CD14-positive monocyte (primary cell): ENCODE results near the gene PCDHB13. TPM values are rescaled to one million over a fixed set of nuclear protein-coding genes. Genes with fewer than 3 reads are reported as not detected.
"Not testable (repeated sequence)": the region's sequence is repeated elsewhere in the genome, so short reads cannot be mapped to it uniquely, and the experiment has no call there.

ENCODE experiments used
- DNase-seq, 3 donors: peaks; one replicate each; pipeline ENCODE4 v3.0.0-alpha.2; 2011 to 2022
- H2AFZ ChIP-seq: 2 replicates; pipeline ENCODE4 v1.6.0; 2012; ENCODE audit warnings: mild to moderate bottlenecking, low read depth, low read length, inconsistent platforms; ENCODE audit not compliant: insufficient read depth, poor library complexity, severe bottlenecking
- H3K27ac ChIP-seq, 2 donors: 1 replicate in 1 of 2; 2 replicates in 1 of 2; pipeline ENCODE4 v1.5.1; 2012 to 2013; ENCODE audit warnings: low read length in 2 of 2, control low read depth in 1 of 2, inconsistent platforms in 1 of 2, low read depth in 1 of 2, mild to moderate bottlenecking in 1 of 2
- H3K27me3 ChIP-seq, 2 donors: one replicate each; pipeline versions ENCODE4 v1.6.0 to v1.6.1; 2011 to 2013; ENCODE audit warnings: low read length in 2 of 2; ENCODE audit not compliant: control insufficient read depth in 2 of 2, insufficient read depth in 2 of 2
- H3K36me3 ChIP-seq, 2 donors: replicated peaks in 1 of 2; 1 replicate in 1 of 2; 2 replicates in 1 of 2; pipeline versions ENCODE4 v1.5.1 to v1.6.1; 2012 to 2013; ENCODE audit warnings: low read length in 2 of 2, control low read depth in 1 of 2, inconsistent platforms in 1 of 2, mild to moderate bottlenecking in 1 of 2; ENCODE audit not compliant: insufficient read depth in 2 of 2, control insufficient read depth in 1 of 2
- H3K4me1 ChIP-seq, 2 donors: 1 replicate in 1 of 2; 2 replicates in 1 of 2; pipeline versions ENCODE4 v1.5.1 to v1.6.1; 2012 to 2013; ENCODE audit warnings: low read length in 2 of 2, control low read depth in 1 of 2, inconsistent platforms in 1 of 2, mild to moderate bottlenecking in 1 of 2, moderate library complexity in 1 of 2; ENCODE audit not compliant: insufficient read depth in 2 of 2, control insufficient read depth in 1 of 2
- H3K4me2 ChIP-seq: replicated peaks from 2 replicates; pipeline ENCODE3; 2012; ENCODE audit warnings: low read length, moderate library complexity, mild to moderate bottlenecking; ENCODE audit not compliant: poor library complexity, severe bottlenecking; ENCODE audit errors: extremely low read depth
- H3K4me3 ChIP-seq, 3 experiments: fragments of 200-600 bp in 1 of 3; sonication (generic) in 1 of 3; replicated peaks in 1 of 3; 1 replicate in 2 of 3; 2 replicates in 1 of 3; pipeline ENCODE4 v1.5.1; 2011 to 2013; ENCODE audit warnings: low read length in 3 of 3, mild to moderate bottlenecking in 3 of 3, control low read depth in 2 of 3, low read depth in 2 of 3, inconsistent platforms in 1 of 3, moderate library complexity in 1 of 3
- H3K79me2 ChIP-seq: 2 replicates; pipeline ENCODE4 v1.6.0; 2012; ENCODE audit warnings: mild to moderate bottlenecking, control low read depth, inconsistent platforms, low read length, moderate library complexity; ENCODE audit not compliant: insufficient read depth
- H3K9ac ChIP-seq: 2 replicates; pipeline ENCODE4 v1.6.0; 2017; ENCODE audit warnings: low read length, mild to moderate bottlenecking; ENCODE audit not compliant: insufficient read depth, poor library complexity, severe bottlenecking
- H3K9me3 ChIP-seq, 2 donors: replicated peaks in 1 of 2; 1 replicate in 1 of 2; 2 replicates in 1 of 2; pipeline versions ENCODE4 v1.5.1 to v1.6.1; 2012 to 2013; ENCODE audit warnings: low read length in 2 of 2, control low read depth in 1 of 2; ENCODE audit not compliant: control insufficient read depth in 1 of 2, insufficient read depth in 1 of 2
- H4K20me1 ChIP-seq: 2 replicates; pipeline ENCODE4 v1.6.0; 2012; ENCODE audit warnings: mild to moderate bottlenecking, low read length, control low read depth, moderate library complexity; ENCODE audit not compliant: insufficient read depth
- H3K27ac Mint-ChIP-seq, 7 donors: one replicate each; pipeline ENCODE4 v1.8.0; 2020; ENCODE audit warnings: mild to moderate bottlenecking in 7 of 7, mixed read lengths in 7 of 7, moderate library complexity in 6 of 7, inconsistent platforms in 2 of 7
- H3K27me3 Mint-ChIP-seq, 3 donors: one replicate each; pipeline ENCODE4 v1.8.0; 2021 to 2022; ENCODE audit warnings: low read depth in 3 of 3, mild to moderate bottlenecking in 3 of 3, mixed read lengths in 3 of 3, moderate library complexity in 3 of 3, inconsistent platforms in 1 of 3
- H3K36me3 Mint-ChIP-seq, 2 donors: one replicate each; pipeline ENCODE4 v1.8.0; 2020; ENCODE audit warnings: mixed read lengths in 2 of 2, inconsistent platforms in 1 of 2, mild to moderate bottlenecking in 1 of 2
- H3K4me1 Mint-ChIP-seq: one replicate; pipeline ENCODE4 v1.8.0; 2020; ENCODE audit warnings: mild to moderate bottlenecking, mixed read lengths
- H3K4me3 Mint-ChIP-seq, 2 donors: one replicate each; pipeline ENCODE4 v1.8.0; 2020; ENCODE audit warnings: mild to moderate bottlenecking in 2 of 2, mixed read lengths in 2 of 2, moderate library complexity in 1 of 2
- H3K9me3 Mint-ChIP-seq, 7 donors: one replicate each; pipeline ENCODE4 v1.8.0; 2020 to 2022; ENCODE audit warnings: mixed read lengths in 7 of 7, mild to moderate bottlenecking in 6 of 7, moderate library complexity in 6 of 7, inconsistent platforms in 2 of 7
- WGBS: methylation state at CpG from one replicate; pipeline ENCODE4 v1.1.5; 2013; ENCODE audit warnings: missing lambda C conversion rate; ENCODE audit not compliant: insufficient coverage; 5-methylcytosine and 5-hydroxymethylcytosine counted together
- intact Hi-C, 2 donors: fragments of 100-400 bp; cut with micrococcal nuclease; formaldehyde crosslinking; loops; one replicate each; pipeline versions ENCODE4 v1.15.0 to v1.15.1; 2023
- polyA plus RNA-seq, 3 donors: library from polyadenylated mRNA; depleted of rRNA in 1 of 3; unstranded in 2 of 3; stranded (reverse) in 1 of 3; fragments of 300-500 nt in 2 of 3; fragments of >200 nt in 1 of 3; fragmentation: Illumina TruSeq in 2 of 3; gene quantifications; 1 replicate in 2 of 3; 2 replicates in 1 of 3; pipeline ENCODE4 v1.2.3, GENCODE V29; 2012 to 2021
- TF ChIP-seq, protein P1 (sequence below): fragments of 200-600 bp; IDR thresholded peaks from one replicate; pipeline ENCODE4 v1.8.0; 2022; ENCODE audit warnings: antibody characterized with exemption, mild to moderate bottlenecking

PCDHB13 gene
- polyA plus RNA-seq, 3 donors = not detected

DNA sequence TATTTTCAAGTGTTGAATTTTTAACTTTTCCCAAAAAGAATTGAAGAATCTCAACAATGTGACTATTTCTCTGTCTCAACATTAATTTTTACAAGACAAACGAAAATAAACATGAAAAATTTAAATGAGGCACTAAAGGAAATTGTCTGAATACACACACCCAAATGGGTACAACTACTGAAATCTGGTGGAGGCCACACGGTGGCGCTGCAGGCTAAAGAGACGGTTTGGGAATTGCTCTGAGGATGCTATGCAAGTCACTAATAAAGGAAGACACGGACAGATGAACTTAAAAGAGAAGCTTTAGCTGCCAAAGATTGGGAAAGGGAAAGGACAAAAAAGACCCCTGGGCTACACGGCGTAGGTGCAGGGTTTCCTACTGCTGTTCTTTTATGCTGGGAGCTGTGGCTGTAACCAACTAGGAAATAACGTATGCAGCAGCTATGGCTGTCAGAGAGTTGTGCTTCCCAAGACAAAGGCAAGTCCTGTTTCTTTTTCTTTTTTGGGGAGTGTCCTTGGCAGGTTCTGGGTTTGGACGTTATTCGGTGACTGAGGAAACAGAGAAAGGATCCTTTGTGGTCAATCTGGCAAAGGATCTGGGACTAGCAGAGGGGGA, 21.5 kb upstream of the PCDHB13 start, which contains the start of gene PCDHB10:
TSS of gene PCDHB10 (plus strand) at position 244 of the 616 bp plus-strand sequence. CDS start at position 444, 200 bp downstream.
- TF ChIP-seq, protein P1, sequence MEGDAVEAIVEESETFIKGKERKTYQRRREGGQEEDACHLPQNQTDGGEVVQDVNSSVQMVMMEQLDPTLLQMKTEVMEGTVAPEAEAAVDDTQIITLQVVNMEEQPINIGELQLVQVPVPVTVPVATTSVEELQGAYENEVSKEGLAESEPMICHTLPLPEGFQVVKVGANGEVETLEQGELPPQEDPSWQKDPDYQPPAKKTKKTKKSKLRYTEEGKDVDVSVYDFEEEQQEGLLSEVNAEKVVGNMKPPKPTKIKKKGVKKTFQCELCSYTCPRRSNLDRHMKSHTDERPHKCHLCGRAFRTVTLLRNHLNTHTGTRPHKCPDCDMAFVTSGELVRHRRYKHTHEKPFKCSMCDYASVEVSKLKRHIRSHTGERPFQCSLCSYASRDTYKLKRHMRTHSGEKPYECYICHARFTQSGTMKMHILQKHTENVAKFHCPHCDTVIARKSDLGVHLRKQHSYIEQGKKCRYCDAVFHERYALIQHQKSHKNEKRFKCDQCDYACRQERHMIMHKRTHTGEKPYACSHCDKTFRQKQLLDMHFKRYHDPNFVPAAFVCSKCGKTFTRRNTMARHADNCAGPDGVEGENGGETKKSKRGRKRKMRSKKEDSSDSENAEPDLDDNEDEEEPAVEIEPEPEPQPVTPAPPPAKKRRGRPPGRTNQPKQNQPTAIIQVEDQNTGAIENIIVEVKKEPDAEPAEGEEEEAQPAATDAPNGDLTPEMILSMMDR = no peak
- Histone ChIP-seq H3K4me3 (no peak within 1 kb of the TSS), H3K79me2 (no peaks in the 10 kb centered on the region), H3K4me2 (no peak within 1 kb of the TSS), H3K27me3 (peaks cover 2 to 32% of the 10 kb centered on the region in 2 donors), H2AFZ (no peak within 1 kb of the TSS), H3K27ac (no peak within 1 kb of the TSS), H3K9me3 (peaks cover 32 to 48% of the 10 kb centered on the region in 2 donors), H3K36me3 (no peaks in the 10 kb centered on the region), H3K4me1 (no peaks in the 10 kb centered on the region), H4K20me1 (no peaks in the 10 kb centered on the region), H3K9ac (no peak within 1 kb of the TSS)
- H3K9me3 Mint-ChIP-seq = peaks cover 15 to 61% (median 51%) of the 10 kb centered on the region in 7 donors
- no peak within 1 kb of the TSS for H3K4me3 Mint-ChIP-seq
- no peak within 1 kb of the TSS for H3K27ac Mint-ChIP-seq
- H3K4me1 Mint-ChIP-seq = no peaks in the 10 kb centered on the region
- WGBS = 15% methylated on average over 5 of the region's 10 CpGs
- DNase-seq = no peak
- intact Hi-C loops = no loop called here
- no peaks in the 10 kb centered on the region for H3K36me3 Mint-ChIP-seq
- peaks cover 7 to 37% (median 32%) of the 10 kb centered on the region in 3 donors for H3K27me3 Mint-ChIP-seq

DNA sequence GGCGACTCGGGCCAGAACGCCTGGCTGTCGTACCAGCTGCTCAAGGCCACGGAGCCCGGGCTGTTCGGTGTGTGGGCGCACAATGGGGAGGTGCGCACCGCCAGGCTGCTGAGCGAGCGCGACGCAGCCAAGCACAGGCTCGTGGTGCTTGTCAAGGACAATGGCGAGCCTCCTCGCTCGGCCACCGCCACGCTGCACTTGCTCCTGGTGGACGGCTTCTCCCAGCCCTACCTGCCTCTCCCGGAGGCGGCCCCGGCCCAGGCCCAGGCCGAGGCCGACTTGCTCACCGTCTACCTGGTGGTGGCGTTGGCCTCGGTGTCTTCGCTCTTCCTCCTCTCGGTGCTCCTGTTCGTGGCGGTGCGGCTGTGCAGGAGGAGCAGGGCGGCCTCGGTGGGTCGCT, 19.4 kb upstream of the PCDHB13 start:
- H3K79me2 ChIP-seq, H3K27ac Mint-ChIP-seq, DNase-seq, H3K9ac ChIP-seq, H3K4me2 ChIP-seq, H3K27ac ChIP-seq, H3K4me1 Mint-ChIP-seq, H3K36me3 ChIP-seq, H2AFZ ChIP-seq, intact Hi-C loops, H3K4me3 ChIP-seq, H3K36me3 Mint-ChIP-seq, H3K4me1 ChIP-seq, H4K20me1 ChIP-seq: not testable (repeated sequence)
- peak overlapping the region in 1 of 2 donors; percentile 55 for H3K4me3 Mint-ChIP-seq
- Histone ChIP-seq H3K27me3 (peaks cover 2 to 24% of the 10 kb centered on the region in 2 donors), H3K9me3 (peaks cover 22 to 47% of the 10 kb centered on the region in 2 donors)
- WGBS = 0% methylated on average over 1 of the region's 37 CpGs
- H3K9me3 Mint-ChIP-seq = peaks cover 11 to 56% (median 38%) of the 10 kb centered on the region in 7 donors
- peaks cover 0 to 25% (median 19%) of the 10 kb centered on the region in 3 donors for H3K27me3 Mint-ChIP-seq
